Medulla oblongata (tissue), 1 donor: ENCODE results near the gene CFAP100.

ENCODE experiments used
- DNase-seq: peaks from one replicate; pipeline ENCODE4 v3.0.0-alpha.2; 2015; ENCODE audit errors: extremely low spot score

CFAP100 gene

GRCh38 chr3:126399756-126400155 is 5.0 kb downstream of the CFAP100 start:
- no peak for DNase-seq

- no peak for DNase-seq
Observed at GRCh38 chr3:126401611-126402160, 7.0 kb downstream of the CFAP100 start.

- no peak for DNase-seq
Observed at GRCh38 chr3:126402178-126402577, 7.5 kb downstream of the CFAP100 start.

GRCh38 chr3:126402666-126403302 is 8.1 kb downstream of the CFAP100 start:
- DNase-seq = no peak

GRCh38 chr3:126406389-126407296 is 11.9 kb downstream of the CFAP100 start:
- no peak for DNase-seq

GRCh38 chr3:126407412-126408044 is 12.8 kb downstream of the CFAP100 start:
- DNase-seq = no peak

- DNase-seq = no peak
Observed at GRCh38 chr3:126408099-126408498, 13.4 kb downstream of the CFAP100 start.

- DNase-seq = no peak
Observed at GRCh38 chr3:126412841-126413692, 18.4 kb downstream of the CFAP100 start.

GRCh38 chr3:126413693-126414080 is 19.0 kb downstream of the CFAP100 start:
- no peak for DNase-seq

- no peak for DNase-seq
Observed at GRCh38 chr3:126414406-126414805, 19.7 kb downstream of the CFAP100 start.

- no peak for DNase-seq
Observed at GRCh38 chr3:126414961-126415660, 20.4 kb downstream of the CFAP100 start.

GRCh38 chr3:126415661-126416591 is 21.2 kb downstream of the CFAP100 start:
- DNase-seq = no peak

GRCh38 chr3:126416943-126417342 is 22.2 kb downstream of the CFAP100 start:
- no peak for DNase-seq

GRCh38 chr3:126417515-126417914 is 22.8 kb downstream of the CFAP100 start:
- DNase-seq = no peak

GRCh38 chr3:126417981-126418530 is 23.3 kb downstream of the CFAP100 start:
- DNase-seq = no peak

GRCh38 chr3:126418661-126419131 is 24.0 kb downstream of the CFAP100 start:
- DNase-seq = no peak

GRCh38 chr3:126419151-126419703 is 24.5 kb downstream of the CFAP100 start:
- no peak for DNase-seq

- DNase-seq = no peak
Observed at GRCh38 chr3:126419886-126420786, 25.4 kb downstream of the CFAP100 start.
